Measurements from ENCODE around the gene TK2. TPM values are rescaled to one million over a fixed set of nuclear protein-coding genes. Genes with fewer than 3 reads are reported as not detected.

Gene TK2
- total RNA-seq, 2 donors from 2014 or later: 28.1 to 45.9 TPM

GRCh38 chr16:66513111-66513723, 36.7 kb downstream of the TK2 start:
- TF ChIP-seq POLR2AphosphoS5 (IDR thresholded peaks at IDR 0.05) (no peak), CTCF (IDR thresholded peaks at IDR 0.05) (no peak), POLR2A (IDR thresholded peaks at IDR 0.05) (no peak)
- H3K36me3 ChIP-seq: no peaks in the 10 kb centered on the region
- H3K4me3 ChIP-seq: no peak overlapping the region
- DNase-seq (ENCODE audit: low spot score): no peak
- intact Hi-C loops (cut with DNase I): no loop called here
- 62% methylated on average over 8 of the region's 8 CpGs for WGBS
- no peak overlapping the region for H3K27ac ChIP-seq
- H3K27me3 ChIP-seq (replicated peaks; ENCODE audit: insufficient read depth): no peaks in the 10 kb centered on the region
- H3K9me3 ChIP-seq: no peaks in the 10 kb centered on the region
- H3K4me1 ChIP-seq (replicated peaks): peaks cover 38% of the 10 kb centered on the region

- Histone ChIP-seq H3K27me3 (replicated peaks; ENCODE audit: insufficient read depth) (no peaks in the 10 kb centered on the region), H3K4me3 (no peak overlapping the region), H3K4me1 (replicated peaks) (peaks cover 38% of the 10 kb centered on the region), H3K9me3 (no peaks in the 10 kb centered on the region), H3K27ac (peak overlapping the region; percentile 53 to 59), H3K36me3 (no peaks in the 10 kb centered on the region)
- DNase-seq (ENCODE audit: low spot score): no peak
- TF ChIP-seq CTCF (IDR thresholded peaks at IDR 0.05) (no peak), POLR2A (IDR thresholded peaks at IDR 0.05) (no peak), POLR2AphosphoS5 (IDR thresholded peaks at IDR 0.05) (no peak)
- intact Hi-C loops (cut with DNase I): no loop called here
- 83% methylated on average over 15 of the region's 15 CpGs for WGBS
Observed at GRCh38 chr16:66512272-66513110, 37.4 kb downstream of the TK2 start.

GRCh38 chr16:66511602-66512271, 38.2 kb downstream of the TK2 start:
- peak overlapping the region; percentile 53 to 59 for H3K27ac ChIP-seq
- TF ChIP-seq POLR2AphosphoS5 (IDR thresholded peaks at IDR 0.05) (peak; percentile 51), CTCF (IDR thresholded peaks at IDR 0.05) (no peak), POLR2A (IDR thresholded peaks at IDR 0.05) (no peak)
- peaks cover 33% of the 10 kb centered on the region for H3K4me1 ChIP-seq (replicated peaks)
- no peaks in the 10 kb centered on the region for H3K9me3 ChIP-seq
- no peak overlapping the region for H3K4me3 ChIP-seq
- no peaks in the 10 kb centered on the region for H3K27me3 ChIP-seq (replicated peaks; ENCODE audit: insufficient read depth)
- intact Hi-C loops (cut with DNase I): no loop called here
- H3K36me3 ChIP-seq: no peaks in the 10 kb centered on the region
- DNase-seq (ENCODE audit: low spot score): peak; percentile 53
- WGBS: 37% methylated on average over 13 of the region's 13 CpGs

GRCh38 chr16:66510711-66511601, 39.0 kb downstream of the TK2 start:
- peak overlapping the region; percentile 53 to 59 for H3K27ac ChIP-seq
- no peaks in the 10 kb centered on the region for H3K27me3 ChIP-seq (replicated peaks; ENCODE audit: insufficient read depth)
- H3K9me3 ChIP-seq: no peaks in the 10 kb centered on the region
- no peak for TF ChIP-seq CTCF (IDR thresholded peaks at IDR 0.05)
- TF ChIP-seq POLR2AphosphoS5 (IDR thresholded peaks at IDR 0.05): no peak
- TF ChIP-seq POLR2A (IDR thresholded peaks at IDR 0.05): no peak
- peak; percentile 51 for DNase-seq (ENCODE audit: low spot score)
- WGBS: 63% methylated on average over 12 of the region's 12 CpGs
- H3K4me3 ChIP-seq: no peak overlapping the region
- intact Hi-C loops (cut with DNase I): no loop called here
- H3K36me3 ChIP-seq: no peaks in the 10 kb centered on the region
- peaks cover 26% of the 10 kb centered on the region for H3K4me1 ChIP-seq (replicated peaks)

Measured in prostate gland (tissue), 2 donors.